ENCODE measurements around the gene FCHO1. TPM values are rescaled to one million over a fixed set of nuclear protein-coding genes. Genes with fewer than 3 reads are reported as not detected.
A peak's percentile ranks its signal among the peaks of the same experiment; 100 is the strongest.
"Not testable (repeated sequence)": the region's sequence is repeated elsewhere in the genome, so short reads cannot be mapped to it uniquely, and the experiment has no call there.

Gene FCHO1
- total RNA-seq, 1 donor from 2014 or later: 7.4 TPM

DNA sequence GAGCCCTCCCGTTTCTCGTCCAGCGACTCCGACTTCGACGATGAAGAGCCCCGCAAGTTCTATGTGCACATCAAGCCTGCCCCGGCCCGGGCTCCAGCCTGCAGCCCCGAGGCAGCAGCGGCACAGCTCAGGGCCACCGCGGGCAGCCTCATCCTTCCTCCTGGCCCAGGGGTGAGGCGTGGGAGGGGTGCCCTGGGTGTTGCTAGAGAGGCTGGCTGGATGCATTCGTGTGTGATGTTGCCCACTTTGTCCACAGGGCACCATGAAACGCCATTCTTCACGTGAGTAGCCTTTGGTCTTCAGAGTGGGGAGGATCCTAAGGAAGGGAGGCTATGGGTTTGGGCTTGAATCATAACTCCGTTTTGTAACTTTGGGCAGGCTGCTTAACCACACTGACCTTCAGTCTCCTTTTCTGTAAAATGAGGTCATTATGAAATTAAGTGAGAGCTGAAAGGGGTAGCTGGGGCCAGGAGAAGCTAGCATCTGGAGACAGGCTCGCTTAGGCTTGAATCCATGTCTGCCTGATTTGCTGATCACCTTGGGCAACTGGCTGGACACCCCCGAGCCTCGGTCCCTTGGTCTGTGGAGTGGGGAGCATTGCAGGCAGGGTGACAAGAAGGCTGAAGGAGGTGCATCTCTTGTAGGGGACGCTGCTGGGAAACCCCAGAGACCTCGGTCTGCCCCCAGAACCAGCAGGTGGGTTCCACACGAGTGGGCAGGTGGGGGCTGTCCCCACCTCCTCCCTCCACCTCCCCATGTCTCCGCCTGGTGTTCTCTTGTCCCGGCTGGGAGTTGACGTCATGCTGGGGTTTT lies 24.9 kb downstream of the FCHO1 start:
- H3K36me3 ChIP-seq: no peaks in the 10 kb centered on the region
- intact Hi-C loops (cut with DNase I): loop anchor here (10.0 kb wide), 1 partner anchor 71 kb away; no protein-coding TSS in a partner anchor
- DNase-seq (peak; percentile 88), ATAC-seq (peak; percentile 69)
- peaks cover 5% of the 10 kb centered on the region for H3K4me1 ChIP-seq
- H3K9me3 ChIP-seq: no peaks in the 10 kb centered on the region
- no peak overlapping the region for H3K4me3 ChIP-seq
- H3K27me3 ChIP-seq: peaks cover 13% of the 10 kb centered on the region
- H3K27ac ChIP-seq: no peak overlapping the region
- TF ChIP-seq, protein P1, sequence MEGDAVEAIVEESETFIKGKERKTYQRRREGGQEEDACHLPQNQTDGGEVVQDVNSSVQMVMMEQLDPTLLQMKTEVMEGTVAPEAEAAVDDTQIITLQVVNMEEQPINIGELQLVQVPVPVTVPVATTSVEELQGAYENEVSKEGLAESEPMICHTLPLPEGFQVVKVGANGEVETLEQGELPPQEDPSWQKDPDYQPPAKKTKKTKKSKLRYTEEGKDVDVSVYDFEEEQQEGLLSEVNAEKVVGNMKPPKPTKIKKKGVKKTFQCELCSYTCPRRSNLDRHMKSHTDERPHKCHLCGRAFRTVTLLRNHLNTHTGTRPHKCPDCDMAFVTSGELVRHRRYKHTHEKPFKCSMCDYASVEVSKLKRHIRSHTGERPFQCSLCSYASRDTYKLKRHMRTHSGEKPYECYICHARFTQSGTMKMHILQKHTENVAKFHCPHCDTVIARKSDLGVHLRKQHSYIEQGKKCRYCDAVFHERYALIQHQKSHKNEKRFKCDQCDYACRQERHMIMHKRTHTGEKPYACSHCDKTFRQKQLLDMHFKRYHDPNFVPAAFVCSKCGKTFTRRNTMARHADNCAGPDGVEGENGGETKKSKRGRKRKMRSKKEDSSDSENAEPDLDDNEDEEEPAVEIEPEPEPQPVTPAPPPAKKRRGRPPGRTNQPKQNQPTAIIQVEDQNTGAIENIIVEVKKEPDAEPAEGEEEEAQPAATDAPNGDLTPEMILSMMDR (IDR thresholded peaks at IDR 0.05): no peak

DNA sequence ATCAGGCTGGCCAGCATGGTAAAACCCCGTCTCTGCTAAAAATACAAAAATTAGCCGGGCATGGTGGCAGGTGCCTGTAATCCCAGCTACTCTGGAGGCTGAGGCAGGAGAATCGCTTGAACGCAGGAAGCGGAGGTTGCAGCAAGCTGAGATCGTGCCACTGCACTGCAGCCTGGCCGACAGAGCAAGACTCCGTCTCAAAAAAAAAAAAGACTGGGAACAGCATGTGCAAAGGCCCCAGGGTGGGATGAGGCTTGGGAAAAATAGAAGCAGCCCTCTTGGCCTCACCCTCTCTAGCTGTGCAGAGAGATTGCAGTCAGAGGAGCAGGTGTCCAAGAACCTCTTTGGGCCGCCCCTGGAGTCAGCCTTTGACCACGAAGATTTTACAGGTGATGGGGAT lies 26.6 kb downstream of the FCHO1 start:
- intact Hi-C loops (cut with DNase I): loop anchor here (10.0 kb wide), 1 partner anchor 73 kb away; no protein-coding TSS in a partner anchor
- H3K4me1 ChIP-seq, H3K4me3 ChIP-seq, H3K9me3 ChIP-seq, H3K27ac ChIP-seq, ATAC-seq, DNase-seq, H3K36me3 ChIP-seq: not testable (repeated sequence)
- H3K27me3 ChIP-seq: peaks cover 14% of the 10 kb centered on the region

DNA sequence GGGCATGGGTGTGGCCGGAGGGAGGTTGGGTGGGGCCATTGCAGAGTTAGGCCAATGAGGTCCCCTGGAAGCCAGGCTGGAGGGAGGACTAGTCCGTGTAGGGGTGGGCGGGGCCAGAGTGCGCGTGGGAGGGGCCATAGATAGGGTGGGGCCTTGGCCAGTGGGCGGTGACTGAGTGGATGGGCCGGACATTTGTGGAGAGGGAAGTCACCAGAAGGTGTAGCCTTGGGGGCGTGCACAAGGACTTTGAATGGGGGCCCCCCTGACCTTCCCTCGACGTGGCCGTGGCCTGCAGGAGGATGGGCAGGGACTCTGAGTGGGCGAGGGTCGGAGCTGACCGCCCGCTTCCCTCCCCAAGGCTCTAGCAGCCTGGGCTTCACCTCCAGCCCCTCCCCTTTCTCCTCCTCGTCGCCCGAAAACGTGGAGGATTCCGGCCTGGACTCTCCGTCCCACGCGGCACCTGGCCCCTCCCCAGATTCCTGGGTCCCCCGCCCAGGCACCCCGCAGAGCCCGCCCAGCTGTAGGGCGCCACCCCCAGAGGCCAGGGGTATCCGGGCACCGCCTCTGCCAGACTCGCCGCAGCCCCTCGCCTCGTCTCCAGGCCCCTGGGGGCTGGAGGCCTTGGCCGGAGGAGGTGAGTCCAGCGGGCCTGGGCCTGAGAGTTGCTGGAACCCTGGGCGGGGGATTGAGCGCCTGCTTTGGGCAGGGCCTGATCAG lies 27.1 kb downstream of the FCHO1 start:
- TF ChIP-seq, protein P1 (IDR thresholded peaks at IDR 0.05): no peak
- H3K27me3 ChIP-seq: peaks cover 14% of the 10 kb centered on the region
- intact Hi-C loops (cut with DNase I): loop anchor here (10.0 kb wide), 1 partner anchor 74 kb away; no protein-coding TSS in a partner anchor
- H3K9me3 ChIP-seq: no peaks in the 10 kb centered on the region
- no peaks in the 10 kb centered on the region for H3K36me3 ChIP-seq
- no peak overlapping the region for H3K4me3 ChIP-seq
- DNase-seq (peak; percentile 90), ATAC-seq (peak; percentile 80)
- peaks cover 5% of the 10 kb centered on the region for H3K4me1 ChIP-seq
- no peak overlapping the region for H3K27ac ChIP-seq

DNA sequence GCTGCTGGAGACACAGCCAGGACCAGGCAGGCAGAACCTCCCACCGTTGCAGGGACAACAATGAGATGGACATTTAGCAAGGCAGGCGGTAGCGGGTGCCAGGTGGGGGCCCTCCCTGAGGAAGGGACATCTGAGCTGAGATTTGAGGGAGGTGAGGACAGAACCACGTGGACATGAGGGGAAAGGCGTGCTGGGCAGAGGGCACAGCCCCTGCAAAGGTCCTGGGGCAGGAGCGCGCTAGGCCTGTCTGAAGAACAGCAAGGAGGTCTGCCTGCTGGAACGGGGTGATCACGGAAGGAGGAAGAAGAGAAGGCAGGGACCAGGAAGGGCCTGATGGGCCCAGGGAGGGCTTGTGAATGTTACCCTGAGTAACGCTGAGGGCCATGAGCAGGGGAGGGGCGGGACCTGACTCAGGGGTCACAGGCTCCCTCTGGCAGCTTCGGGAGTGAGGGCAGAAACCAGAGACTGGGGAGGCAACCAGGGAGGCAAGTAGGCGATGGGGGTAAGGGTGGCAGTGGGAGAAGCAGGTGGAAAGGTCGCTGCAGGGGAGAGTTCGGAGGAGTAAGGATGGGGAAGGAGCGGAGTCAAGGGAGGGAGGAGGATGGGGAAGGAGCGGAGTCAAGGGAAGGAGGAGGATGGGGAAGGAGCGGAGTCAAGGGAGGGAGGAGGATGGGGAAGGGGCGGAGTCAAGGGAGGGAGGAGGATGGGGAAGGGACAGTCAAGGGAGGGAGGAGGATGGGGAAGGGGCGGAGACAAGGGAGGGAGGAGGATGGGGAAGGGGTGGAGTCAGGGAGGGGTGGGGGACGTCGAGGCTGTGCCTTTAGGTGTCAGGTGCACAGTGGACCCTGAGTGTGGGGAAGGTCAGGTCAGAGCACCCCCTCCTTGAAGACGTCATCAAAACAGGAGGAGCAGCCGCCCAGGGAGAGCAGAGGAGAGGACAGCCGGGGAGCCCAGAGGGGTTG lies 28.0 kb downstream of the FCHO1 start:
- no peaks in the 10 kb centered on the region for H3K9me3 ChIP-seq
- H3K27me3 ChIP-seq: peaks cover 14% of the 10 kb centered on the region
- no peaks in the 10 kb centered on the region for H3K36me3 ChIP-seq
- ATAC-seq (peak; percentile 21), DNase-seq (no peak)
- H3K27ac ChIP-seq: no peak overlapping the region
- TF ChIP-seq, protein P1 (IDR thresholded peaks at IDR 0.05): no peak
- no peak overlapping the region for H3K4me3 ChIP-seq
- peaks cover 5% of the 10 kb centered on the region for H3K4me1 ChIP-seq
- intact Hi-C loops (cut with DNase I): loop anchor here (10.0 kb wide), 1 partner anchor 74 kb away; no protein-coding TSS in a partner anchor

DNA sequence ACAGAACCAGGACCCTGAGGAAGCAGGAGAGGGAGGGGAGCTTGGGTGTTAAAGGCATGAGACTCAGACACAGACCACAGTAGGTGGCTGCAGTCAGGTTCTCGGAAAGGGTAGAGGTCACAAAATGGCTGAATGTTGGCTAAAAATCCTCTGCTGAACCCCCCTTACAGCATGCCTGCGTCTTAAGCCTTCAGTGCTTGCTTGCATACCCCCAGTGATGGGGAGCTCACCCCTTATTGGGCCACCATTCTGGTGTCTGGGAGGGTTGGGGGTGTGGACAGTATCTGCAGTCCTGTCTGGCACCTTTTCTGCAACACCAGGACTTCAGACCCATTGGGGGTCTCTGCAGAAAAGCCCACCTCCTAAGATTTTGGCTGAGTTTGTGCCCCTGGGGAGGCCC lies 29.5 kb downstream of the FCHO1 start:
- TF ChIP-seq, protein P1 (IDR thresholded peaks at IDR 0.05): no peak
- Histone ChIP-seq H3K36me3 (no peaks in the 10 kb centered on the region), H3K27ac (no peak overlapping the region), H3K27me3 (peaks cover 14% of the 10 kb centered on the region), H3K9me3 (no peaks in the 10 kb centered on the region), H3K4me3 (no peak overlapping the region), H3K4me1 (peaks cover 5% of the 10 kb centered on the region)
- ATAC-seq: no peak
- intact Hi-C loops (cut with DNase I): no loop called here
- DNase-seq: no peak

DNA sequence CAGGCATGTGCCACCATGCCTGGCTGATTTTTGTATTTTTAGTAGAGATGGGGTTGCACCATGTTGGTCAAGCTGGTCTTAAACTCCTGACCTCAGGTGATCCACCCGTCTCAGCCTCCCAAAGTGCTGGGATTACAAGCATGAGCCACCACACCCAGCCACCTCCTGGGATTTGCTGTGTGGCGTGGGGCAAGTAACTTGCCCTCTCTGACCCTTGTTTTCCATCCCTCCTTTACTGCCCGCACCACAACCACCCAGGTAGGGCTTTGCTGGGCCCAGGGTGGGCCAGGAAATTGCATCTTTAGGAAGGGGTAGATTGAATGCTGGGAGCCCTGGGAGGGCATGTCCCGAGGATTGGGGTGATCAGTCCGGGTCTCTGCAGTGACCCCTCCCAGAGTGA lies 32.4 kb downstream of the FCHO1 start:
- H3K4me1 ChIP-seq; H3K27ac ChIP-seq; intact Hi-C loops (cut with DNase I); H3K36me3 ChIP-seq; ATAC-seq; DNase-seq; H3K4me3 ChIP-seq; H3K9me3 ChIP-seq; H3K27me3 ChIP-seq: not testable (repeated sequence)

All from upper lobe of right lung (tissue), 1 donor.